ENCODE results near the gene CNNM3. TPM values are rescaled to one million over a fixed set of nuclear protein-coding genes. Genes with fewer than 3 reads are reported as not detected.

CNNM3 gene
- polyA plus RNA-seq, 4 donors: 5.7 to 36.8 (median 11.3) TPM

- no peak overlapping the region for H3K27ac ChIP-seq (ENCODE audit: low read depth in 1 of 3, low read length in 2 of 3)
- no peaks in the 10 kb centered on the region for H3K9me3 ChIP-seq (ENCODE audit: control insufficient read depth in 2 of 2, insufficient read depth in 1 of 2, low read depth in 1 of 2, low read length in 1 of 2)
- H3K27me3 ChIP-seq (ENCODE audit: control insufficient read depth in 3 of 3, insufficient read depth in 3 of 3, low read length in 3 of 3): peaks cover 0 to 12% (median 0%) of the 10 kb centered on the region in 3 donors
- FAIRE-seq: no peak
- 84 to 87% (median 85%) methylated on average over 6 of the region's 6 CpGs for WGBS, 3 donors
- DNase-seq: no peak
- peaks cover 0 to 24% (median 0%) of the 10 kb centered on the region in 3 donors for H3K4me1 ChIP-seq (ENCODE audit: control insufficient read depth in 3 of 3, insufficient read depth in 2 of 3, low read depth in 1 of 3, low read length in 2 of 3)
- no peak overlapping the region for H3K4me3 ChIP-seq (ENCODE audit: low read depth in 1 of 3, low read length in 3 of 3)
- H3K36me3 ChIP-seq (ENCODE audit: control insufficient read depth in 3 of 3, insufficient read depth in 2 of 3, low read depth in 1 of 3, low read length in 3 of 3): no peaks in the 10 kb centered on the region
These were observed 61.0 kb downstream of the CNNM3 start for GRCh38 chr2:96877042-96877451.

DNA sequence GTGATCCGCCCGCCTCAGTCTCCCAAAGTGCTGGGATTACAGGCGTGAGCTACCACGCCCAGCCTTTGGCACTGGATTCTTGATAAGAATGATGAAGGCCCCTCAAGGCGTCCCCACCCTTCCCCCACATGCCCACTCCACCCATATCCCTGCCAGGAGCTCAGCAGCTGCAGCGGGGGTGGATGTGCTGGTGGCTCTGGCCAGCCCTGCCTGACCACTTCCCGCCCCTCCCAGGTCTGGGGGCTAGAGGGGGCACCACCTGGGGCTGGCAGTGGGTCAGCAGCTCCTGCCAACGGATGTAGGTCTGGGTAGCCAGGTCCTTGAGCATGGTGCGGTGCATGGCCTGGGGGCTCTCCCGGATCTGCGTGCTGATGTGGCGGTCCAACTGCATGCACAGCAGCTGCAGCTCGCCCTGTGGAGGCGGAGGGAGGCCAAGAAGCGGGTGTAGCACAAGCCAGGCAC lies 61.6 kb downstream of the CNNM3 start:
- H3K27me3 ChIP-seq (ENCODE audit: control insufficient read depth in 3 of 3, insufficient read depth in 3 of 3, low read length in 3 of 3): peaks cover 0 to 12% (median 0%) of the 10 kb centered on the region in 3 donors
- 74 to 76% (median 75%) methylated on average over 14 to 15 of the region's 15 CpGs for WGBS, 3 donors
- DNase-seq (no peak), FAIRE-seq (no peak)
- H3K27ac ChIP-seq (ENCODE audit: low read depth in 1 of 3, low read length in 2 of 3): no peak overlapping the region
- peaks cover 0 to 24% (median 0%) of the 10 kb centered on the region in 3 donors for H3K4me1 ChIP-seq (ENCODE audit: control insufficient read depth in 3 of 3, insufficient read depth in 2 of 3, low read depth in 1 of 3, low read length in 2 of 3)
- no peaks in the 10 kb centered on the region for H3K36me3 ChIP-seq (ENCODE audit: control insufficient read depth in 3 of 3, insufficient read depth in 2 of 3, low read depth in 1 of 3, low read length in 3 of 3)
- no peaks in the 10 kb centered on the region for H3K9me3 ChIP-seq (ENCODE audit: control insufficient read depth in 2 of 2, insufficient read depth in 1 of 2, low read depth in 1 of 2, low read length in 1 of 2)
- H3K4me3 ChIP-seq (ENCODE audit: low read depth in 1 of 3, low read length in 3 of 3): no peak overlapping the region

DNA sequence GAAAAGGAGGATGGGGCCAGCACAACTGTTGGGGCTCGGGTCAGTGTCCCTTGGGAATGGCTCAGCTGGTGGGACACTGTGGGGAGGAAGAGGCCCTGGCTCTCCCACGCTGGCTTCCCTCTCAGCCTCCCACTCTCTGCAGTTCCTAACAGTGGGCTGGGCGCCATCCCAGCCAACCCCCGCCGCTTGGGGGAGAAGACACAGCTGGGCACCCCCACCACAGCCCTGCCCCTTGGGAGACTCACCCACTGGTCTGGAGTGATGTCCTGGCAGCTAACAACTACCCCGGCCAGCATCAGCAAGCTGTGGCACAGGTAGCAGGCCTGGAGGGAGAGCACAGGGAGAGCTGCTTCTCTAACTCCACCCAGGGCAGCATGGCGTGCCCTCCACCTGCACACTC lies 62.1 kb downstream of the CNNM3 start:
- FAIRE-seq (no peak), DNase-seq (no peak)
- H3K4me3 ChIP-seq (ENCODE audit: low read depth in 1 of 3, low read length in 3 of 3): no peak overlapping the region
- WGBS, 3 donors: 68 to 90% (median 78%) methylated on average over 6 to 7 of the region's 7 CpGs
- H3K27me3 ChIP-seq (ENCODE audit: control insufficient read depth in 3 of 3, insufficient read depth in 3 of 3, low read length in 3 of 3): peaks cover 0 to 12% (median 0%) of the 10 kb centered on the region in 3 donors
- H3K4me1 ChIP-seq (ENCODE audit: control insufficient read depth in 3 of 3, insufficient read depth in 2 of 3, low read depth in 1 of 3, low read length in 2 of 3): peaks cover 0 to 22% (median 0%) of the 10 kb centered on the region in 3 donors
- no peaks in the 10 kb centered on the region for H3K9me3 ChIP-seq (ENCODE audit: control insufficient read depth in 2 of 2, insufficient read depth in 1 of 2, low read depth in 1 of 2, low read length in 1 of 2)
- H3K36me3 ChIP-seq (ENCODE audit: control insufficient read depth in 3 of 3, insufficient read depth in 2 of 3, low read depth in 1 of 3, low read length in 3 of 3): no peaks in the 10 kb centered on the region
- H3K27ac ChIP-seq (ENCODE audit: low read depth in 1 of 3, low read length in 2 of 3): no peak overlapping the region

- no peak for DNase-seq
- WGBS, 3 donors: 86 to 92% (median 89%) methylated on average over 22 of the region's 22 CpGs
- H3K27ac ChIP-seq (ENCODE audit: low read depth in 1 of 3, low read length in 2 of 3): no peak overlapping the region
- no peaks in the 10 kb centered on the region for H3K36me3 ChIP-seq (ENCODE audit: control insufficient read depth in 3 of 3, insufficient read depth in 2 of 3, low read depth in 1 of 3, low read length in 3 of 3)
- H3K4me1 ChIP-seq (ENCODE audit: control insufficient read depth in 3 of 3, insufficient read depth in 2 of 3, low read depth in 1 of 3, low read length in 2 of 3): peaks cover 0 to 19% (median 0%) of the 10 kb centered on the region in 3 donors
- no peak overlapping the region for H3K4me3 ChIP-seq (ENCODE audit: low read depth in 1 of 3, low read length in 3 of 3)
- H3K27me3 ChIP-seq (ENCODE audit: control insufficient read depth in 3 of 3, insufficient read depth in 3 of 3, low read length in 3 of 3): peaks cover 0 to 9% (median 0%) of the 10 kb centered on the region in 3 donors
- no peaks in the 10 kb centered on the region for H3K9me3 ChIP-seq (ENCODE audit: control insufficient read depth in 2 of 2, insufficient read depth in 1 of 2, low read depth in 1 of 2, low read length in 1 of 2)
- FAIRE-seq: no peak
These were observed 62.9 kb downstream of the CNNM3 start for GRCh38 chr2:96878796-96879544.

DNA sequence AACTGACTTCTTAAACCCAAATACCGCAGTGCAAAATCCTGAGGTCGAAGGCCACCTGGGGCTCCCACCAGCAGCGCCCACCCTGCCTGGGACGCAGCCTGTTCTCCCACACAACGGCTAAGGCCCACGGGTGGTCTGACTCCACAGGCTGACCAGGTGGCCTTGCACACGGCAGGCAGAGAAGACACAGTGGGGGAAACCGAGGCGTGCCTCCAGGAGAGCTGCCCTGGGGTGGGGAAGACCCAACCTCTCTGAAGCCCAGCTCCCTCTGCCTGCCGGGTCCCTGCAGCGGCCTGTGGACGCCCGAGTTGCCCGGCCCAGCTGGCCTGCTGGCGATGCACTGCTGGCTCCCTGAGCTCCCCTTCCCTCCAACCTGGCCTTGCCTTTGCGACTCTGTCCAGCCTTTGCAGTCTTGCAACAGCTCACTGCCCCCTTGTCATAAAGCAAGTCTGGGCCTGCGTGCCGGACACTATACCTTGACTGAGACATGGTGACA lies 63.5 kb downstream of the CNNM3 start:
- DNase-seq: no peak
- 92 to 94% (median 92%) methylated on average over 18 of the region's 18 CpGs for WGBS, 3 donors
- peaks cover 0 to 13% (median 0%) of the 10 kb centered on the region in 3 donors for H3K4me1 ChIP-seq (ENCODE audit: control insufficient read depth in 3 of 3, insufficient read depth in 2 of 3, low read depth in 1 of 3, low read length in 2 of 3)
- no peaks in the 10 kb centered on the region for H3K9me3 ChIP-seq (ENCODE audit: control insufficient read depth in 2 of 2, insufficient read depth in 1 of 2, low read depth in 1 of 2, low read length in 1 of 2)
- H3K4me3 ChIP-seq (ENCODE audit: low read depth in 1 of 3, low read length in 3 of 3): no peak overlapping the region
- H3K27ac ChIP-seq (ENCODE audit: low read depth in 1 of 3, low read length in 2 of 3): no peak overlapping the region
- H3K36me3 ChIP-seq (ENCODE audit: control insufficient read depth in 3 of 3, insufficient read depth in 2 of 3, low read depth in 1 of 3, low read length in 3 of 3): no peaks in the 10 kb centered on the region
- H3K27me3 ChIP-seq (ENCODE audit: control insufficient read depth in 3 of 3, insufficient read depth in 3 of 3, low read length in 3 of 3): peaks cover 0 to 6% (median 0%) of the 10 kb centered on the region in 3 donors
- FAIRE-seq: no peak

- Histone ChIP-seq H3K9me3 (ENCODE audit: control insufficient read depth in 2 of 2, insufficient read depth in 1 of 2, low read depth in 1 of 2, low read length in 1 of 2) (no peaks in the 10 kb centered on the region), H3K27ac (ENCODE audit: low read depth in 1 of 3, low read length in 2 of 3) (no peak overlapping the region), H3K27me3 (ENCODE audit: control insufficient read depth in 3 of 3, insufficient read depth in 3 of 3, low read length in 3 of 3) (no peaks in the 10 kb centered on the region), H3K4me3 (ENCODE audit: low read depth in 1 of 3, low read length in 3 of 3) (no peak overlapping the region), H3K36me3 (ENCODE audit: control insufficient read depth in 3 of 3, insufficient read depth in 2 of 3, low read depth in 1 of 3, low read length in 3 of 3) (no peaks in the 10 kb centered on the region), H3K4me1 (ENCODE audit: control insufficient read depth in 3 of 3, insufficient read depth in 2 of 3, low read depth in 1 of 3, low read length in 2 of 3) (peaks cover 0 to 4% (median 0%) of the 10 kb centered on the region in 3 donors)
- no peak for DNase-seq
- WGBS, 3 donors: 78 to 85% (median 80%) methylated on average over 6 of the region's 6 CpGs
- FAIRE-seq: no peak
These were observed 64.8 kb downstream of the CNNM3 start for GRCh38 chr2:96880891-96881273.

GRCh38 chr2:96881349-96882195 lies 65.5 kb downstream of the CNNM3 start:
- no peak for DNase-seq
- Histone ChIP-seq H3K4me1 (ENCODE audit: control insufficient read depth in 3 of 3, insufficient read depth in 2 of 3, low read depth in 1 of 3, low read length in 2 of 3) (no peaks in the 10 kb centered on the region), H3K36me3 (ENCODE audit: control insufficient read depth in 3 of 3, insufficient read depth in 2 of 3, low read depth in 1 of 3, low read length in 3 of 3) (no peaks in the 10 kb centered on the region), H3K9me3 (ENCODE audit: control insufficient read depth in 2 of 2, insufficient read depth in 1 of 2, low read depth in 1 of 2, low read length in 1 of 2) (no peaks in the 10 kb centered on the region), H3K27me3 (ENCODE audit: control insufficient read depth in 3 of 3, insufficient read depth in 3 of 3, low read length in 3 of 3) (no peaks in the 10 kb centered on the region), H3K4me3 (ENCODE audit: low read depth in 1 of 3, low read length in 3 of 3) (no peak overlapping the region), H3K27ac (ENCODE audit: low read depth in 1 of 3, low read length in 2 of 3) (no peak overlapping the region)
- no peak for FAIRE-seq
- WGBS, 3 donors: 62 to 78% (median 78%) methylated on average over 10 of the region's 10 CpGs

- Histone ChIP-seq H3K27ac (ENCODE audit: low read depth in 1 of 3, low read length in 2 of 3) (no peak overlapping the region), H3K9me3 (ENCODE audit: control insufficient read depth in 2 of 2, insufficient read depth in 1 of 2, low read depth in 1 of 2, low read length in 1 of 2) (no peaks in the 10 kb centered on the region), H3K4me3 (ENCODE audit: low read depth in 1 of 3, low read length in 3 of 3) (no peak overlapping the region), H3K36me3 (ENCODE audit: control insufficient read depth in 3 of 3, insufficient read depth in 2 of 3, low read depth in 1 of 3, low read length in 3 of 3) (no peaks in the 10 kb centered on the region), H3K27me3 (ENCODE audit: control insufficient read depth in 3 of 3, insufficient read depth in 3 of 3, low read length in 3 of 3) (no peaks in the 10 kb centered on the region), H3K4me1 (ENCODE audit: control insufficient read depth in 3 of 3, insufficient read depth in 2 of 3, low read depth in 1 of 3, low read length in 2 of 3) (peaks cover 0 to 1% (median 0%) of the 10 kb centered on the region in 3 donors)
- WGBS, 3 donors: 69 to 72% (median 69%) methylated on average over 9 to 12 of the region's 12 CpGs
- FAIRE-seq (no peak), DNase-seq (no peak)
These were observed 66.2 kb downstream of the CNNM3 start for GRCh38 chr2:96882230-96882629.
